GM08714 (cell line): ENCODE measurements around the gene ZGRF1.
A peak's percentile ranks its signal among the peaks of the same experiment; 100 is the strongest.
"Not testable (repeated sequence)": the region's sequence is repeated elsewhere in the genome, so short reads cannot be mapped to it uniquely, and the experiment has no call there.

Experiments
- H3K4me3 ChIP-seq: fragments of 200-500 bp; sonication (Bioruptor generic); 2 replicates; pipeline ENCODE4 v1.5.1; 2014; ENCODE audit warnings: mild to moderate bottlenecking, low read length, inconsistent platforms
- ZNF274 ChIP-seq: IDR thresholded peaks from 2 replicates; pipeline ENCODE4 v1.6.1; 2012; ENCODE audit warnings: mild to moderate bottlenecking, low read depth, low read length

Gene ZGRF1, protein sequence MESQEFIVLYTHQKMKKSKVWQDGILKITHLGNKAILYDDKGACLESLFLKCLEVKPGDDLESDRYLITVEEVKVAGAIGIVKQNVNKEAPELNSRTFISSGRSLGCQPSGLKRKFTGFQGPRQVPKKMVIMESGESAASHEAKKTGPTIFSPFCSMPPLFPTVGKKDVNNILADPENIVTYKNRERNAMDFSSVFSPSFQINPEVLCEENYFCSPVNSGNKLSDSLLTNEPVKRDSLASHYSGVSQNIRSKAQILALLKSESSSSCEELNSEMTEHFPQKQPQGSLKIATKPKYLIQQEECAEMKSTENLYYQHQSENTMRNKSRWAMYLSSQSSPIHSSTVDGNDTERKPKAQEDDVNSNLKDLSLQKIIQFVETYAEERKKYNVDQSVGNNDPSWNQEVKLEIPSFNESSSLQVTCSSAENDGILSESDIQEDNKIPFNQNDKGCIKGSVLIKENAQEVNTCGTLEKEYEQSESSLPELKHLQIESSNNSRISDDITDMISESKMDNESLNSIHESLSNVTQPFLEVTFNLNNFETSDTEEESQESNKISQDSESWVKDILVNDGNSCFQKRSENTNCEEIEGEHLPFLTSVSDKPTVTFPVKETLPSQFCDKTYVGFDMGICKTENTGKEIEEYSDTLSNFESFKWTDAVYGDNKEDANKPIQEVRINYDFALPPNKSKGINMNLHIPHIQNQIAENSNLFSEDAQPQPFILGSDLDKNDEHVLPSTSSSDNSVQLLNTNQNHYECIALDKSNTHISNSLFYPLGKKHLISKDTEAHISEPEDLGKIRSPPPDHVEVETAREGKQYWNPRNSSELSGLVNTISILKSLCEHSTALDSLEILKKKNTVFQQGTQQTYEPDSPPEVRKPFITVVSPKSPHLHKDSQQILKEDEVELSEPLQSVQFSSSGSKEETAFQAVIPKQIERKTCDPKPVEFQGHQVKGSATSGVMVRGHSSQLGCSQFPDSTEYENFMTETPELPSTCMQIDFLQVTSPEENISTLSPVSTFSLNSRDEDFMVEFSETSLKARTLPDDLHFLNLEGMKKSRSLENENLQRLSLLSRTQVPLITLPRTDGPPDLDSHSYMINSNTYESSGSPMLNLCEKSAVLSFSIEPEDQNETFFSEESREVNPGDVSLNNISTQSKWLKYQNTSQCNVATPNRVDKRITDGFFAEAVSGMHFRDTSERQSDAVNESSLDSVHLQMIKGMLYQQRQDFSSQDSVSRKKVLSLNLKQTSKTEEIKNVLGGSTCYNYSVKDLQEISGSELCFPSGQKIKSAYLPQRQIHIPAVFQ (N-terminal part only)

DNA sequence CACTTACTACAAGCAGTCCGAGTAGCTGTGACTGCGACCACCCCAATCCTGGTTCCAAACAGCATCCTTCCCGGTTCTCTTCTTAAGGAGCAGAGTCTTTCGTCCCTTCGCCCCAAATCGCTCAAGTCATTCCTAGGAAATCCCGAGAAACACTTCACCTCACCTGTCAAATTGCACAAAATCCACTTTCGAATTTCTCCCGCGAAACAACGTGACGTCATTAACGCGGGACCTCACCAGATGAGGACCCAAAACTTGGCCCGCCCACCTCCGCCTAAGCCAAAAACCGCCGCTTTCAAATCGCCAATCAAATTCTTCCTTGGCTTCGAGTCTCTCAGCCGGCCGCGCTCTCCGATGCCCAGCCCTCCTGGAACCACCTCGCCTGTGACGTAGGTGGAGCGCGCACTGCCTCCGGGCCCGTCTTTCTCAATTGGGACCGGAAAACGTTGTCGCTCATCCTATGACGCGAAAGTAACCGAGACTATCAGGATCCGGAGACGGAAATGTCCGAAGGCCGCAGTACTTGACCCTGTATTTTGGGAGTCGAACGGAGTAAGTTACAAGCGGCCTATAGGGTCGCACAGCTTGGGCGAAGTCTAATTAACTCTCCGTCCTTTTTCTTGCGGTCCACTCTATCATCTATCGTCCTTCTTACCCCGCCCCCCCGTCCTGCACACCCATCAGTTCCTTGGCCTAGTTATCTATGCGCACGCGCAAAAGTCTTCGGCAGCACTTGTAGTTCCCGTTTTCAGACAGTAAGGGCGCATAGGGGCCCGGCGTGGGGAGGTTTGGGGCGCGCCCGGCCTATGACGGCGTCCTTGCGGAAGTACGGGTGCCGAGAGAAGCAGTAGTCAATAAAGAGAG lies at the start of gene ZGRF1, which contains the start of gene LARP7:
Gene ZGRF1 (minus strand): TSS at position 222 of the 864 bp plus-strand sequence. CDS start 3,733 bp downstream, outside the sequence.
Gene LARP7 (plus strand): TSS at position 456 of the 864 bp plus-strand sequence. CDS start 7,527 bp downstream, outside the sequence.
- no peak for TF ChIP-seq ZNF274
- peak within 1 kb of the TSS; percentile 100 for H3K4me3 ChIP-seq

DNA sequence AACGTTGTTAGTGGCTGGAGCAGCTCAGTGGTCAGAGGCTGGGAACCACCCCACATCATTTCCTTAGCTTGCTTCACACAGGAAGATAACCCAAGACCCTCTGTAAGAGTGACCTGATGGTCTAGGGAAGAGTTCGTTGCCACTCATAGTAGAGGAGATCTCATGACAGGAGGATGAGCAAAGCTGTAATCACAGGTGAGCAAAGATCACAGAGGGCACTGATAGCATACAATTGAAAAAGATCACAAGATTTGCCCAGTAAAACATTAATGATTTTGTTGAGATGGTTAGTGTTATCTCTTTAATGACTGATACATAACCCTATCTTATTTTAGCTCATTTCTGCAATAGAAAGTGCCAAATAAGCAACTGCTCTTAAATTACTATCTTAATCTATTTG lies 44.3 kb upstream of the ZGRF1 start:
- H3K4me3 ChIP-seq = no peak overlapping the region
- TF ChIP-seq ZNF274 = no peak

DNA sequence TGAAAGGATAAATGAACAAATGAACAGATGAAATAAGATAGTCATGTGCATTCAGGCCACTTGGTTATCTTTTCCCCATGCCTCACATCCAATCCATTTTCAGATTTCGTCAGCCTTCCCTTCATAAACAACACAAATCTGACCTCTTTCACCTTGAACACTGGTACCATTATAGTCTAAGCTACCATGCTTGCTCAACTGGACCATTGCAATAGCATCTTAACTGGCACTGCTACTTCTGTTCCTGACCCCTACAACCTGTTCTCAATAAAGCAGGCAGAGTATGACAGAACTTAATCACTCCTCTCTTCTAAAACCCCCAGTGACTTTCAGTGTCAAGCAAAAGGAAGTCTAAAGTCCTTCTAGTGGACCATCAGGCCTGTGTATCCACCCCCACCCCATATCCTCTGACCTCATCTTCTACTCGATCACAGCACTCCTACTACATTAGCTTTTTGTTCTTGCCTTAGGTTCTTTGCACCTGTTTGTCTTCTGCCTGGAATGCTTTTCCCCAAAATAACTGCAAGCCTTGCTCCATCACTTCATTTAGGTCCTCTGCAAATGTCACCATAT lies 40.9 kb upstream of the ZGRF1 start:
- no peak overlapping the region for H3K4me3 ChIP-seq
- no peak for TF ChIP-seq ZNF274

DNA sequence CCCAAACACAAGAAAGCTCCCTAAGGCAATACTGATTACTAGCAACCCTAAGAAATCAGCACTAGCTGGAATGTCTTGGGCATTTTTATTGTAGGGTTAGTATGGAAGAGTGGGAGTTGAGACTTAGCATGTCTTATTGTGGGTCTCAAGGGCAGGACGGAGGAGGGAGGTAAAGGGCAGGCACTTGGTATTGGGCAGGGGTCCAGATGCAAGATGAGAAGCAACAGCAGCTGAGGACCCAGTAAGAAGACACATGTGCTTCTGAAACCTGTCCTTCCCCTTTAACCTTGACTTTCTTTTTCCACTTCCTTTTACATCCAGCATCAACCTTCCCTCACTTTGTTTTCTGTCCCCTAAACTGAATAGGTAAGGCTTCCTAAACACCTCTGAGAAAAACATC lies 37.7 kb upstream of the ZGRF1 start:
- H3K4me3 ChIP-seq = no peak overlapping the region
- TF ChIP-seq ZNF274 = no peak

DNA sequence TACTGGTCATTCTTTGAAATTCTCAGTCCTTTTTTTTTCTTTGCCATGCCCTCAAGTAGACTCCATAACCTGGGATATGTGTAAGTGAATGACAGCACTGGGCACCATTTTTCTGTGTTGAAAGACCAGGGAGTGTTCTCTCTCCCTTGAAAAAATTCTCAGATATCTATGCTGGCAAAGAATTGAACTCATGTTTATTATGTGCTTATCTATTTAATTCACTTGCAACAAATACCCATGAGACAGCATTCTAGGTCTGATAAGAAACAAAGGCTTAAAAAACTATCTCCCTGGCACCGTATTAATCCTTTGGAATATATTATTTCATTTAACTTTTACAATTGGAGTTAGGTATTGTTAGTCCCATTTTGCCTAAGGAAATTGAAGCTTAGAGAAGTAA lies 37.0 kb upstream of the ZGRF1 start:
- no peak for TF ChIP-seq ZNF274
- H3K4me3 ChIP-seq = no peak overlapping the region

DNA sequence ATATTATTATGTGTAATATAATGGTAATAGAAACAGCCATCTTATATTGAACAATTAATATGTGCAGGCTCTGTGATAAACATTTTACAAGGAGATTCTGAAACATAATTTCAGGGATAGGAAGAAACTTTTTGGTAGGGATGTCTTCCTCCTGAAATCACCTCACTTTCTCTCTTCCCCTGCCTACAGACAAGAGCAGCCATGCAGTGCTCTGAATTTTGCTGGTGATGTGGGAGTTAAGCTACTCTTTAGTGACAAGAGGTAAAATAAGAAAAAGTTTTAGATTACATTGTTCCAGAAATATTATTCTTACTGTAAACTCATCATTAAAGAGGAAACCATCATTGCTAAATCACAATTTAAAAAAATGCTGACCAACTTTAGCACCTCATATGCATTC lies 36.4 kb upstream of the ZGRF1 start:
- no peak for TF ChIP-seq ZNF274
- no peak overlapping the region for H3K4me3 ChIP-seq

DNA sequence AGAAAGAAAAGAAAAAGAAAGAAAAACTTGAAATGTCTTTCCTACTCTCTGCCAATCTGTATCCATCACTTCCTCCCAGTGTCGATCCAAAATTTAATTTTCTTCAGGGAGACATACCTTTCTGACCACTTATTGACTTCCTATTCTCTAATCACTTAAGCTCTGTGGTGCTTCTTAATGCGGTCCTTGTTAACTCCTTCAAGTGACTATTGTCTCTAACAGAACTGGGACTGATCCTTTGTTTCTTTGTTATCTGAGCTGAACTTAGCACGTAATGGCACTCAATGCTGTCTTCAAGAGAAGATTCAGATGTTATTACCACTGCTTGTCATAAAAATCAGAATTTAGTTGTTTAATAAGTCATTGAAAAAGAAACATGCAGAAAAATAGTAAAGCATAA lies 31.4 kb upstream of the ZGRF1 start:
- TF ChIP-seq ZNF274 = no peak

DNA sequence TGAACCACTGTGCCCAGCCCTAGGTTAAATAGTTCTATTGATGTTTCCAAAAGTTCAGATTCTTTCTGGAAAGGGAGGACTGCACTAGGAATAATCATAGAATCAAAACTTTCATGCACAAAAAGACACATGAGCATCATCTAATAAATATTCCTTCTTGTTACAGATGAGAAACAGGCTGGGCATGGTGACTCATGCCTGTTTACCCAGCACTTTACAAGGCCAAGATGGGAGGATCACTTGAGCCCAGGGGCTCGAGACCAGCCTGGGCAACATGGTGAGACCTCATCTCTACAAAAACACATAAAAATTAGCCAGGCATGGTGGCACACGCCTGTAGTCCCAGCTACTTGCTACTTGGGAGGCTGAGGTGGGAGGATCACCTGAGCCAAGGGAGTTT lies 27.9 kb upstream of the ZGRF1 start:
- H3K4me3 ChIP-seq = no peak overlapping the region
- TF ChIP-seq ZNF274 = no peak

More for the DNA sequence above, 31.4 kb upstream of the ZGRF1 start:
- no peak overlapping the region for H3K4me3 ChIP-seq

DNA sequence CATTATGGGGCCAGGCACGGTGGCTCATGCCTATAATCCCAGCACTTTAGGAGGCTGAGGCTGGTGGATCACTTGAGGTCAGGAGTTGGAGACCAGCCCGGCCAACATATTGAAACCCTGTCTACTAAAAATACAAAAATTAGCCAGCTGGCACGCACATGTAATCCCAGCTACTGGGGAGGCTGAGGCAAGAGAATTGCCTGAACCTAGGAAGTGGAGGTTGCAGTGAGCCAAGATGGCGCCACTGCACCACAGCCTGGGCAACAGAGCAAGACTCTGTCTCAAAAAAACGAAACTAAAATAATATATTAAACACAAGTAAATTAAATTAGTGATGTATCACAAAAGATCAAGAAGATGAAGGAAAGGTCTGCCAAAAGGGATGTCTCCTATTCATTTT lies 19.4 kb upstream of the ZGRF1 start:
- not testable (repeated sequence) for H3K4me3 ChIP-seq

DNA sequence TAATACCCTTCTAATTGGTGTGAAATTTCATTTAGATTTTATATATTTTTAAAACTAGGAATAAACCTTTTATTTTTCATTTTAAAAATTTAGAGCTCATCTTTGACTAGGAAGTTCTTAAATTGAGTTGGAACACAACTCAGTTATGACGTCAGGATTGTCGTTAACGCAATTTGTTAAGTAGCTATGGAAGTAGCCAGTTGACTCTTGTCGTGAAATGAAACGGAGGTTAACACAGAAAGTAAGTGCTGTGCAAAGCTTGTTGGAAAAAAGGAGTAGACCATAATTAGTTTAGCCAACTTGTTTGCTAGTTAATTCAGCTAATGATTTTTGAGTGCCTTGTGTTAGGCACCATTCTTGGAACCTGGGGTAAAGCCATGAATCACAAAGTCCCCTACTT lies 18.6 kb upstream of the ZGRF1 start:
- no peak overlapping the region for H3K4me3 ChIP-seq
- no peak for TF ChIP-seq ZNF274

DNA sequence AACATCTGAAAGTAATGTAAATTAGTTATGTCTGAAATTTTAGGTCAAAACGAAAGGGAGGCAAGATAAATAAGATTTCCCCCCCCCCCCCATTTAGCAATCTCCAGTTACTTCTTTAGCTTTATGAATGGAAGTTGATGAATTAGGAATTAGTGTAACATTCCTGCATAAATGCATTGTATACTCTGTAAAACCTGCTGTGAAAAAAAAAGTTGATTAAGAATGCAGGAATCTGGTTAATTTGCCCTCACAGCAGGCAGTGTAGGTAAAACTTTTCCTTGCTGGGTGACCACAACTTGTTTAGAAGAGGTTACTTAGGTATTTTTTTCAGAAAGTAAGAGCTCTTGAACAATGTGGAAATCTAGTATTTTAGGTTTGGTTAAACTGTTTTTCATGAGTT lies 15.5 kb upstream of the ZGRF1 start:
- H3K4me3 ChIP-seq = no peak overlapping the region
- TF ChIP-seq ZNF274 = no peak

DNA sequence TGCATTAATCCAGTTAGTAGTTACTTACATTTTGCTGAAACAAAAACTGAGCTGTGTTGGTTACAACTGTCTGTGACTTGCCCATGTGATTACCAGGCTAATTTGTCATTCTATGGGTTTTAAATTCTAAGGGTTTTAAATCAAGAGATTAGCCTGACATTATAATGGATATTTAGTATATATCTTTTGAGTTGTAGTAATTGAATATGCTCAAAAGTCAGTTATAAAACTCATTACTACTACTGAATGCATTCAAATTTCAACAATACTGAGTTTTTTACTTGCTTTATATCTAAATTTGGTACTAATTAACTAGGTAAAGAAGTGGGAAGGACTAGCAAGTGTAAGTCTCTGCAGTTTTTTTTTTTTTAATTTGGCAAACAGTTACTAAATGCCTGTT lies 14.9 kb upstream of the ZGRF1 start:
- H3K4me3 ChIP-seq = no peak overlapping the region
- no peak for TF ChIP-seq ZNF274

DNA sequence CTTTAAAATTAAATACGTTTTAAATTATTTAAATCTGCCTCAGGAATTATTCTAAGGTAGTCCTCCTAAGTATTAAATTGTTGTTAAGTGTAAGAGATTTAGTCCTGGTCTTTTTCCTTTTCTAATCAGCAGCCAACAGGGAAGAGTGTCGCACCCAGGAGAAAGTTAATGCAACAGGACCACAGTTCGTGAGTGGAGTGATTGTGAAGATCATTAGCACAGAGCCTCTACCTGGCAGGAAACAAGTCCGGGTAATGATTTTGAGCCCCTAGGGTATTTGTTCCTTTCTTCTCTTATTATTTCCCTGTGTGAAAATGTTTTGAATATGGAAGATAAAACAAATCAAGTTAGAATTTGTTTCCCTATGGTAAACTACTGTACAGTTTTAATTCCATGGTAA lies 13.6 kb upstream of the ZGRF1 start:
- no peak overlapping the region for H3K4me3 ChIP-seq
- no peak for TF ChIP-seq ZNF274

DNA sequence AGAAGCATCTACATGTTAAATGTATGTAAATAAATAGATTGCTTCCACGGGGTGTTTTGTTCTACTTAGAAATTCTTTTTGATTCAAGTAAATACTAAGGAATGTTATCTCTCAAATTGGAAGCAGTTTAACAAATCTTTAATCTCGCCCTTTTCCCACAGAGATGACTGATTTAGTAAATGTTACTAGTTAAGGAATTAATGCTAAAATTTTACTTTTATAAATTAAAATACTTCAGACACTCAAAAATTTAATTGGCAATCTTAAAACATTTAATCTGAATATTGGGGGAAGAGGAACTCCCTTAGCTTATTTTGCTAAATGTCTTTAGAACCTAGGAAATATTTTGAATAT lies 12.3 kb upstream of the ZGRF1 start:
- no peak overlapping the region for H3K4me3 ChIP-seq
- no peak for TF ChIP-seq ZNF274
